HG03103 (cell line): ENCODE data around the gene THRA.

Experiments
- ATAC-seq: cut with Tn5 transposase; IDR thresholded peaks from one replicate; pipeline ENCODE4 v1.9.1; 2021; ENCODE audit warnings: low read depth; ENCODE audit not compliant: unreplicated experiment

Gene THRA, protein sequence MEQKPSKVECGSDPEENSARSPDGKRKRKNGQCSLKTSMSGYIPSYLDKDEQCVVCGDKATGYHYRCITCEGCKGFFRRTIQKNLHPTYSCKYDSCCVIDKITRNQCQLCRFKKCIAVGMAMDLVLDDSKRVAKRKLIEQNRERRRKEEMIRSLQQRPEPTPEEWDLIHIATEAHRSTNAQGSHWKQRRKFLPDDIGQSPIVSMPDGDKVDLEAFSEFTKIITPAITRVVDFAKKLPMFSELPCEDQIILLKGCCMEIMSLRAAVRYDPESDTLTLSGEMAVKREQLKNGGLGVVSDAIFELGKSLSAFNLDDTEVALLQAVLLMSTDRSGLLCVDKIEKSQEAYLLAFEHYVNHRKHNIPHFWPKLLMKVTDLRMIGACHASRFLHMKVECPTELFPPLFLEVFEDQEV

DNA sequence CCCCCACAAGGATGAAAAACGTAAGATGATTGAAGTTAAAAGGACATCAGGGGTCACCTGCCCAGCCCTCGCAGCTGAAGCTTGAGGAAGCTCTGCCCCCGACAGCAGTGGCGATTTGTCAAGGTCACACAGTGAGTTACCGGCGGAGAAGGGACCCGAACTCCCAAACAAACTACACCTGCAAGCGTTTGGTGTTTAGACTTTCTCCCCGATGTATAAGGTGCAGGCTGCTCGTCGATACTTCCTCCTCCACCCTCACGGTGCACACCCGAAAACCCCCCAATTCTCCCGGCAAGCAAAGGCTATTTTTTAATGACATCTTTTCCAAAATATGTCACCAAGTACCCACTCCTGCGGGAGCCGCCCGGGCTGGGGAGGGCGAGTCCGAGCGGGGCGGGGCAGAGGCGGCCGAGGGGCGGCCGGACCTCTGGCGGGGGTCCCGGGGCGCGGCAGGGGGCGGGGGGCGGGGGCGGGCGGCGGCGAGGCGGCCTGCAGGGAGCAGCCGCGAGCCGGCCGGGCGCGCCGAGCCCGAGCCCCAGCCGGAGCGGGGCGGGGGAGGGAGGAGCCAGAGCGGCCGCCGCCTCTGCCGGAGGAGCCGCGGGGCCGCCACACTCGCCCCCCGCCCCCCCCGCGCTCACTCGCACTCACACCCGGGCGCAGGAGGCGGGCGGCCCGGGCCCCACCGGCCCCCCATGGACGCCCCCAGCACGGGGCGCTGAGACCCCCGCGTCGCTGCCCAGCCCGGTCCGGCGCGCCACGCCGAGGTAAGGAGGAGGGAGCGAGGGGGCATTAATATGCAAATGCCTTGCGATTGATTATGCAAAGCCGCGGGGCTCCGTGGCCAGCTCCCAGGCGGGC lies at the start of gene THRA:
Gene THRA (plus strand): TSS at position 637 of the 858 bp plus-strand sequence. CDS start 11,524 bp downstream, outside the sequence.
- peak; percentile 61 for ATAC-seq

DNA sequence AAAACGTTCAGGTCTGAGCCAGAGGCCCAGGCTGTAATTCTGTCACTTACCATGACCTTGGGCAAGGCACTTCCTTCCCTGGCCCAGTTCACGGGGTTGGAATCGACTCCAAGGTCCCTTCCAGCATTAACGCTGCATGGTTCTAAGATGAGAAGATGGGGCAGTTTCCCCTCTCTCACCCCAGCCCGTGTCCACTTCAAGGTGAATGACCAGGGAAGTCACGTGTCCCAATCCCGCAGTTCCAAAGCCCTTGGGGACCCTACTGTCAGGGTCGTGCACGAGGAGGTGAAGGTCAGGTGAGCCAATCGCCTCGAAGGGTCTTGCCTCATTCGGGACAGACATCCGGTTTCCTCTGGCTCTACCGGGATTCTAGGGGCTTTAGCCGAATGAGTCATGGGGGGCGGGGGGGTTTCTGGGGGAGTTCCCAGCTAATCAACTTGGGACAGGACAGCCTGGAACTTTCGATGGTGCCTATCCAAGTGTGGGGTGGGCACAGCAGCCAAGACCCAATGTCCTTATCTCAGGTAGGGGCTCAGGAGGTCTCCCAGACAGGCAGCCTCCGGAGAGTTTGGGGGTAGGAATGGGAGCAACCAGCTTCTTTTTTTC lies 48.3 kb upstream of the THRA start:
- ATAC-seq: no peak

DNA sequence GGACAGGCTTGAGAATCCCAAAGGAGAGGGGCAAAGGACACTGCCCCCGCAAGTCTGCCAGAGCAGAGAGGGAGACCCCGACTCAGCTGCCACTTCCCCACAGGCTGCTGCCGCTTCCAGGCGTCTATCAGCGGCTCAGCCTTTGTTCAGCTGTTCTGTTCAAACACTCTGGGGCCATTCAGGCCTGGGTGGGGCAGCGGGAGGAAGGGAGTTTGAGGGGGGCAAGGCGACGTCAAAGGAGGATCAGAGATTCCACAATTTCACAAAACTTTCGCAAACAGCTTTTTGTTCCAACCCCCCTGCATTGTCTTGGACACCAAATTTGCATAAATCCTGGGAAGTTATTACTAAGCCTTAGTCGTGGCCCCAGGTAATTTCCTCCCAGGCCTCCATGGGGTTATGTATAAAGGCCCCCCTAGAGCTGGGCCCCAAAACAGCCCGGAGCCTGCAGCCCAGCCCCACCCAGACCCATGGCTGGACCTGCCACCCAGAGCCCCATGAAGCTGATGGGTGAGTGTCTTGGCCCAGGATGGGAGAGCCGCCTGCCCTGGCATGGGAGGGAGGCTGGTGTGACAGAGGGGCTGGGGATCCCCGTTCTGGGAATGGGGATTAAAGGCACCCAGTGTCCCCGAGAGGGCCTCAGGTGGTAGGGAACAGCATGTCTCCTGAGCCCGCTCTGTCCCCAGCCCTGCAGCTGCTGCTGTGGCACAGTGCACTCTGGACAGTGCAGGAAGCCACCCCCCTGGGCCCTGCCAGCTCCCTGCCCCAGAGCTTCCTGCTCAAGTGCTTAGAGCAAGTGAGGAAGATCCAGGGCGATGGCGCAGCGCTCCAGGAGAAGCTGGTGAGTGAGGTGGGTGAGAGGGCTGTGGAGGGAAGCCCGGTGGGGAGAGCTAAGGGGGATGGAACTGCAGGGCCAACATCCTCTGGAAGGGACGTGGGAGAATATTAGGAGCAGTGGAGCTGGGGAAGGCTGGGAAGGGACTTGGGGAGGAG lies 47.5 kb upstream of the THRA start, which contains the start of gene CSF3:
Gene CSF3 (plus strand): TSS at position 436 of the 993 bp plus-strand sequence. CDS start 35 bp downstream, at position 471.
- no peak for ATAC-seq

DNA sequence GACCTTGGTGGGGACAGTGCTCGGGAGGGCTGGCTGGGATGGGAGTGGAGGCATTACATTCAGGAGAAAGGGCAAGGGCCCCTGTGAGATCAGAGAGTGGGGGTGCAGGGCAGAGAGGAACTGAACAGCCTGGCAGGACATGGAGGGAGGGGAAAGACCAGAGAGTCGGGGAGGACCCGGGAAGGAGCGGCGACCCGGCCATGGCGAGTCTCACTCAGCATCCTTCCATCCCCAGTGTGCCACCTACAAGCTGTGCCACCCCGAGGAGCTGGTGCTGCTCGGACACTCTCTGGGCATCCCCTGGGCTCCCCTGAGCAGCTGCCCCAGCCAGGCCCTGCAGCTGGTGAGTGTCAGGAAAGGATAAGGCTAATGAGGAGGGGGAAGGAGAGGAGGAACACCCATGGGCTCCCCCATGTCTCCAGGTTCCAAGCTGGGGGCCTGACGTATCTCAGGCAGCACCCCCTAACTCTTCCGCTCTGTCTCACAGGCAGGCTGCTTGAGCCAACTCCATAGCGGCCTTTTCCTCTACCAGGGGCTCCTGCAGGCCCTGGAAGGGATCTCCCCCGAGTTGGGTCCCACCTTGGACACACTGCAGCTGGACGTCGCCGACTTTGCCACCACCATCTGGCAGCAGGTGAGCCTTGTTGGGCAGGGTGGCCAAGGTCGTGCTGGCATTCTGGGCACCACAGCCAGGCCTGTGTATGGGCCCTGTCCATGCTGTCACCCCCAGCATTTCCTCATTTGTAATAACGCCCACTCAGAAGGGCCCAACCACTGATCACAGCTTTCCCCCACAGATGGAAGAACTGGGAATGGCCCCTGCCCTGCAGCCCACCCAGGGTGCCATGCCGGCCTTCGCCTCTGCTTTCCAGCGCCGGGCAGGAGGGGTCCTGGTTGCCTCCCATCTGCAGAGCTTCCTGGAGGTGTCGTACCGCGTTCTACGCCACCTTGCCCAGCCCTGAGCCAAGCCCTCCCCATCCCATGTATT lies 46.5 kb upstream of the THRA start:
- ATAC-seq: no peak

DNA sequence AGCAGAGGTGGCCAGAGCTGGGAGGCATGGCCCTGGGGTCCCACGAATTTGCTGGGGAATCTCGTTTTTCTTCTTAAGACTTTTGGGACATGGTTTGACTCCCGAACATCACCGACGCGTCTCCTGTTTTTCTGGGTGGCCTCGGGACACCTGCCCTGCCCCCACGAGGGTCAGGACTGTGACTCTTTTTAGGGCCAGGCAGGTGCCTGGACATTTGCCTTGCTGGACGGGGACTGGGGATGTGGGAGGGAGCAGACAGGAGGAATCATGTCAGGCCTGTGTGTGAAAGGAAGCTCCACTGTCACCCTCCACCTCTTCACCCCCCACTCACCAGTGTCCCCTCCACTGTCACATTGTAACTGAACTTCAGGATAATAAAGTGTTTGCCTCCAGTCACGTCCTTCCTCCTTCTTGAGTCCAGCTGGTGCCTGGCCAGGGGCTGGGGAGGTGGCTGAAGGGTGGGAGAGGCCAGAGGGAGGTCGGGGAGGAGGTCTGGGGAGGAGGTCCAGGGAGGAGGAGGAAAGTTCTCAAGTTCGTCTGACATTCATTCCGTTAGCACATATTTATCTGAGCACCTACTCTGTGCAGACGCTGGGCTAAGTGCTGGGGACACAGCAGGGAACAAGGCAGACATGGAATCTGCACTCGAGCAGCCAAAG lies 45.2 kb upstream of the THRA start:
- no peak for ATAC-seq

DNA sequence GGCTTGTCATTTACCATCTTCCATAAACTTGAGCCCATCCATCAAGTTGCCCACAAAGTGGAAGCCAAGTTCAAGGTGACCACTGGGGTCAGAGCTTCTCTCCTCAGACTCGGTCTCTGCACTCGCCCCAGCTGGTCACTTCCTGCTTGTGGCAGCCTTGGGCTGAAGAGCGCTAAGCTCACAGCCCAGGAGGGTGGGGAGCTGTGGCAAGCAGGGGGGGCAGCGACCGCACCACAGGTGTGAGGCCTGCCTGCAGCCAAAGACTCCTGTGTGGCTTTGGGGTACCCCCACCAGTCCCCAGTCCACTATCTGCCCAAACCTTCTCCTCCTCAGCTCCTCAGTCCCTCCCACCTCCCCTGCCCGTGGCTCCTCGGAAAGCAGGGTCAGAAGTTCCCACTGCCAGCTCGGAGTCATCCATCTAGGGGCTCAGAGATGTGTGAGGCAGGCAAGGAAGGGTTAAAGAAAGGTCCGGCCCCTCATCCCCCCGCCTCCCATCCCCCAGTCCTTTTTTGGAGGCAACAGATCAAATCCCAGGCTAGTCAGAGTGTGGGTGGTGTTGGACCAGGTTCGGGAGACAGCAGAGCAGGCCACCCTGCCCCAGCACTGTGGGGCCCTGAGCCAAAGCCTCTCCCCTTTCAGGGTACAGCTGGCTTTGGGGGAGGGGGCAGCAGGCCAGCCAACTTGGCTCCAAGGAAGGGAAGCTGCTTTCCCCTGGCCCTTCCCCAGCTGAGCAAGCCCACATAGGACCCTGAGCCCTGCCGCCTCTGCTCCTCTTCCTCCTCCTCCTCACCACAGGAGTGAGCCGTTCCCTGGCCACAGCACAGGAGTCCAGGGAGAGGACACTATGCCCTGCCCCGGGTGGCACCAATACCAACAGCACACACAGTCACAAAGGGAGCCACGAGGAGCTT lies 44.3 kb upstream of the THRA start:
- no peak for ATAC-seq

DNA sequence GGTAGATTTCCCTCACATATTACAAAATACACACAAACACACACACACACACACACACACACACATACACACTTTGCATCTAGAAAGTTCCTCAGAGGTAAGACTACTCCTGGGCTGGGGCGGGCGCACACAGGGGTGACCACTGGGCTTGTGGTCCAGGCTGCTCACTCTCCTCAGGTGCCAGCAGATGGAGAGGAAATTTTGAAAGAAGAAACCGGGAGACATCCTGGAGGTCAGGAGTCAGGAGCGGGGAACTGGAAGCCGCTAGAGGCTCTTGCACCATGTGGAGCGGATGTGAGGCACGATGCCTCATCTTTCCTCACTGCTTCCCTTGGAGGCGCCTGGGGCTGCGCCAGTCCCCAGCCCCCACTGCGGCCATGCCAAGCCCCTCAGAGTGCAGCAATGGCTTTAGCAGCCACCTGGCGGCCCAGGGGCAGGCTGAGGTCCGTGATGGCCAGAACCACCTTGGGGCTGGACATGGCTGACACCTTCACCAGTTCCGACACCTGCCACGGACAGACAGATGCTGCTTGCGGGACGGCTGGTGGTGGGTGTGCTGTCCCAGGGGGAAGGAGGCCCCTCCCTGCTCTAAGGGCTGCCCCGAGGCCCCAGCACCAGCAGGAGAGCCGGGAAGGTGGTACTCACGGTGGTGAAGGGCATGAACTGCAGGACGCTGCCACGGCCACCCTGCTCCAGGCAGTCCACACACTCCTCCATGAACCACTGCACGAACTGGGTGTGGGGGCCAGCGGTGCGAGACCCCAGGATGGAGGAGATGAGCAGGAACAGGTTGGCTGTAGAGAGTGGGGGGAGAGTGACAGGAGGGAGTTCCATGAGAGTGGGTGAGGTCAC lies 43.4 kb upstream of the THRA start:
- ATAC-seq: no peak

DNA sequence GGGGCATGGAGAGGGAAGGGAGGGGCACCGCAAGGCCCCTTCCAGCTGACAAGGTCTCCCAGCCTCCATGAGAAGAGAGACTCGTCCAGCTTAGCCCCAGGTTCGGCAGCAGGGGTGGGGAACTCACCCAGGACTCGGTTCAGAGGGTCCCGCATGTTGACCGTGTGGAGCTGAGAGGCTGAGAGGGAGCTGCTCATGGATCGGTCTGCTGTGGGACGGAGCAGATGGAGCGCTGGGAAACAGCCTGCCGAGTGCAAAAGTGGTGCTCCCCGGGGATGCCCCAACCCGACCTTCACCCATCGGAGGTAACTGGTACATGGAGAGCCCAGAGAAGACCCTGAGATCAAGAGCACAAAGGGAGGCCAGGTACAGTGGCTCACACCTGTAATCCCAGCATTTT lies 42.6 kb upstream of the THRA start:
- no peak for ATAC-seq

DNA sequence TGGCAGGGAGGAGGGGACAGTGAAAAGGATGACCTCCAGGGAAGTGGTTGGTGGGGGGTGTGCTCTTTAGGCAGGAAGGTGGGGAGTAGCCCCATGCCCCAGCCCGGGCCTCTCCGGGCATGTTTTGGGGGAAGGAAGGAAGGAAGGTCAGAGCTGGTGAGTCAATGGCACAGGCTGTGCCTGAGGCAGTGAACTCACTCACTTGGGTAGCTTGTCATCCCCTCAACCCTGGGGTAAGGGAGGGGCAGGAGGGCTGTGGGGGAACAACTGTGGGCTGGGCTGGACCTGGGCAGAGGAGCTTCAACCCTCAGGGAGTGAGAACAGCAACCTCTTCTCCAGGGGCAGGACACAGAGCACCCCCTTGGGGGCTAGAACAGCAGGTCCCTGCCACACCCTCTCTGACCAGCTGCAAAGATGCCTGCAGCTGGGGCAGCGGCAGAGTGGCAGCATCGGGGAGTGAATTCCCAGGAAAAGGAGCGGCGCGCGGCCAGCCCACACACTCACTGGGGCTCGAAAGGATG lies 41.3 kb upstream of the THRA start:
- no peak for ATAC-seq

DNA sequence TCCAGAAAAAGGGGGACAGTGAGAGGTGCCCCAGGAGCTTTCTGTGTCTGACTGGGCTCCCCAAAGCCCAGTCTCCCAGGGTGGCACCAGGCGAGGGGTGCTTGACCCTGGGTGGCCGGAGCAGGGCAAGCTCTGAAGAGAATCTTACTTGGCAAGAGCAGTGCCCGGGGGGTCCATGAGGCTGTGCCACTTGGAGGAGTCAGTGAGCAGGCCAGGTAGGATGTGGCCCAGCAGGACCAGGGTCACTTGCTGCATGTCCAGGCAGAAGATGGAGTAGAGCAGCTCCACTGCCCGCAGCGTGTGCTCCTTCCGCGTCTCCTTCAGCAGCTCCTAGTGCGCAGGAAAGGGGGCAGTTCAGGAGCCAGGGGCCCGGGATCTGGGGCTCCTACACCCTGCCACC lies 40.3 kb upstream of the THRA start:
- no peak for ATAC-seq

DNA sequence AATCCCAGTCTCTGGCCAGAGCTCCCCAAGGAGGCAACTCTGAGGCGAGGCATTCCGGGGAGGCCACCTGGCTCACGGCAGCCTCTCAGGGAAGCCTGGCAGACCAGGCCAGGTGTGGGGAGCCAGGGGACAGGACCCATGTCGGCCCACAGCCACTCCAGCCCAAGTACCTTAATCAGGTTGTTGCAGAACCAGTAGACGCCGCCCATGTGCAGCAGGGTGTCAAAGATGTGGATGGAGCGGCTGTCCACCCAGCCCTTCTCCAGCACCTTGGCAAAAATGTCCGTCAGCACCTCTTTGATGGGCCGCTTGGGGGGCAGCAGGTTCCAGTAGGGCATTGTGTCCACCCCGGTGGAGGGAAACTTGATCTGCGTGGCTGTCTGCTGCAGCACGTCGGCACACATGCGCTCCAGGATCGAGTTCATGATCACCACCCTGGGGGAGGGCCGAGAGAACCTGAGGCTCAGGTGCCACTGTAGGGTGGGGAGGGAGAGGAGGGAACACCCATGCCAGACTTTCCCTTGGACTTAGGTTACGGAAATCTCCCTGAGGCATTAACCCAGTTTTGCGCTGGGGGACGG lies 39.7 kb upstream of the THRA start:
- no peak for ATAC-seq

DNA sequence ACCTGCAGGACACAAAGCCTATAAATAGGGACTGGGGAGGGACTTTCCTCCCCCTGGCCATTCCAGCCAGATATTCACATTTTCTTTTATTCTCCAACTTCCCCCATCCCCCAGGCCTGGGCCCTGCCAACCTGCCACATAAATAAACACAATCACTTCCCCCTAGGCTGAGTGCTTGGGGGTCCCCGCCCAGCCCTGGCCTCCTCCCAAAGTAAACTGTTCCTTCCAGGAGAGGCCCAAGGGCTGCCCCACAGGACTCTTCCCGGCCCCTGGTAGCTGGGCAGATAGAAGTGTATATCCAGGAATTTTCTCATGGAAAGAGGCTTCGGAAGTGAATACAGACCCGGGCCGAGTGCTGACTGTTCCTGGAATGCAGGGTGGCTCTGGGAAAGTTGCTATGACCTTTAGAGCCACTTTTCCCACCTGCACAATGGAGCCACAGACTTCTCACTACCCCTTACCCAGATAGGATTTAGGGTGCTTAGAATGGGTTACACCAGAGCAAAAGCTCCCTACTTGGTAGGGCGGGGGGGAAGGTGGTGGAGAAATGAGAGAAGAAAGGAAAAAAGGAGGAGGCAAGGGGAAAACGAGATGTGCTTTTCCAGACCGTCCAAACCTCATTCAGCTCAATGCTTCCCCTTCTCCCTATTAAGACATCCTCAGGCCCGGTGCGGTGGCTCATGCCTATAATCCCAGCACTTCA lies 39.0 kb upstream of the THRA start:
- no peak for ATAC-seq

DNA sequence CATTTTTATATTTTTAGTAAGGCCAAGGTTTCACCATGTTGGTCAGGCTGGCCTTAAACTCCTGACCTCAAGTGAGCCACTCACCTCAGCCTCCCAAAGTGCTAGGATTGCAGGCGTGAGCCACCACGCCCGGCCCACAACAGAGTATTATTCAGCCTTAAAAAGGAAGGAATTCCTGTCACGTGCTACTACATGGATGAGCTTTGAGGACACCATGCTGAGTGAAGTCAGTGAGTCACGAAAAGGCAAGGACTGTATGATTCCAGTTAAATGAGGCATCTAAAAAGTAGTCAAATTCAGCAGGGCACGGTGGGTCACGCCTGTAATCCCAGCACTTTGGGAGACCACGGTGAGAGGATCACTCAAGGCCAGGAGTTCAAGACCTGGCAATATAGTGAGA lies 37.9 kb upstream of the THRA start:
- ATAC-seq: no peak

DNA sequence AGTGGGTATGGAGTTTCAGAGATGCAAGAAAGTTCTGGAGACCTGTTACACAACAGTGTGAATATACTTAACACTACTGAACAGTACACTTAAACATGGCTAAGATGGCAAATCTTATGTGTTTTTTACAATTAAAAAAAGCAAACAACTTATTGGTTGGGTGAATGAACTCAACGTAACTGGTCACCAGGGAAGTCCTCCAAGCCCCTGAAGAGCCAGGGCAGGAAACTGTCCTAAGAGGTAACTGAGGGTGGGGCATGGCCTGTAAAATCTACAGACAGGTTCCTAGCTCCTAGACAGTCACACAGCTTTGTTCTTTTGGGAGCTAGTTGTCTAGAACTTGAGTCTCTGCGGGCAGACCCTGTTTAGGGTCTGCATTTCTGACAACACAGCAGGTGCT lies 37.2 kb upstream of the THRA start:
- no peak for ATAC-seq
